GM13977 (cell line): ENCODE data around the gene ABLIM2.

Experiments used
- DNase-seq: peaks from one replicate; pipeline ENCODE4 v3.0.0; 2012; ENCODE audit warnings: low spot score
- in situ Hi-C: fragments of 300-500 bp; cut with MboI; formaldehyde crosslinking; loops from one replicate; pipeline ENCODE4 v1.12.0; 2022; ENCODE audit warnings: low sequenced_read_pairs, low pct_unique_long_range_greater_than_20kb, mixed read lengths, inconsistent platforms; ENCODE audit not compliant: unreplicated experiment
- TF ChIP-seq, protein P1 (sequence below): IDR thresholded peaks from 2 replicates; pipeline ENCODE4 v1.5.1; 2012; ENCODE audit warnings: mild to moderate bottlenecking, control low read depth; ENCODE audit not compliant: insufficient read depth; ENCODE audit errors: extremely low read depth, missing control alignments

Gene ABLIM2

DNA sequence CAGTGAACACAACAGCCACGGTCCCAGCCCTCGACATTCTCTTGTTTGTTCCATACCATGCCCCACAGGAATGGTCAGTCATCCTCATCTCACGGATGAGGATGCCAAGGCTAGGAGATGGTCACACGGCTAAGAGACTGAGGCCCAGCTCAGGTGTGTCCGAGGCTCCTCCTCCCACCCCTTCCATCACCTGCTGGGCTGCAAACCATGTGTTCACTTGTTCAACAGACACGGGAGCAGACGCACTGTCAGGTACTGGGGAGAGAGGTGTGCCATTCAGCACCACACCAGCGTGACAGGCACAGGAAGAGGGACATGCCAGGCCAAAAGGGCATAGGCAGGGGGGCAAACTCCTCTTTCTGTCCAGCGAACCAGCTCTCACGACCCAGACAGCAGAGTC lies 45.9 kb downstream of the ABLIM2 start:
- in situ Hi-C loops = no loop called here
- TF ChIP-seq, protein P1, sequence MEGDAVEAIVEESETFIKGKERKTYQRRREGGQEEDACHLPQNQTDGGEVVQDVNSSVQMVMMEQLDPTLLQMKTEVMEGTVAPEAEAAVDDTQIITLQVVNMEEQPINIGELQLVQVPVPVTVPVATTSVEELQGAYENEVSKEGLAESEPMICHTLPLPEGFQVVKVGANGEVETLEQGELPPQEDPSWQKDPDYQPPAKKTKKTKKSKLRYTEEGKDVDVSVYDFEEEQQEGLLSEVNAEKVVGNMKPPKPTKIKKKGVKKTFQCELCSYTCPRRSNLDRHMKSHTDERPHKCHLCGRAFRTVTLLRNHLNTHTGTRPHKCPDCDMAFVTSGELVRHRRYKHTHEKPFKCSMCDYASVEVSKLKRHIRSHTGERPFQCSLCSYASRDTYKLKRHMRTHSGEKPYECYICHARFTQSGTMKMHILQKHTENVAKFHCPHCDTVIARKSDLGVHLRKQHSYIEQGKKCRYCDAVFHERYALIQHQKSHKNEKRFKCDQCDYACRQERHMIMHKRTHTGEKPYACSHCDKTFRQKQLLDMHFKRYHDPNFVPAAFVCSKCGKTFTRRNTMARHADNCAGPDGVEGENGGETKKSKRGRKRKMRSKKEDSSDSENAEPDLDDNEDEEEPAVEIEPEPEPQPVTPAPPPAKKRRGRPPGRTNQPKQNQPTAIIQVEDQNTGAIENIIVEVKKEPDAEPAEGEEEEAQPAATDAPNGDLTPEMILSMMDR = no peak

DNA sequence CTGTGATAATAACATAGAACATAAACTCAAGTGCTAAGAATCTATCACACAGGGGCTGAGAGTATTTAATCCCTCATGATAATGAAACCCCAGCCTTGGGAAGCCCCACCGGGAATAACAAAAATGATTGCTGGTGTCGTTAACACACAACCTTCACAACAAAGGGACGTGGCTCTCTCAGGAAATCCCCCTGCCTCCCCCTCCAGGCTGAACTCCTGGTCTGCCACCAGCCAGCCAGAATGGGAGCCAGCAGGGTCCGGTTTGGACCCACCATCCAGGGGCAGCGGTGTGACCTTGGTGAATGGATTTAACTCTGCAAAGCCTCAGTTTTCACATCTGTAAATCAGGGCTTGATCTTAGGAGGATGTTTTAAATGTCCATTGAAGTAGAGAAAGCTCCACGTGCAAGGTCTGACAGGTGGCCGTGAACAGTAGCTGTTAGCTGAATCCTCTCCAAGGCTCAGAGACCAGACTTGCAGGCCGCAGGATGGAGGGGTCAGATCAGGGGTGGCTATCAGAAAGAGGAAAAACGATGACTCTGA lies 46.5 kb downstream of the ABLIM2 start:
- in situ Hi-C loops = no loop called here
- DNase-seq = no peak
- TF ChIP-seq, protein P1 = no peak

More for the DNA sequence above, 45.9 kb downstream of the ABLIM2 start:
- no peak for DNase-seq

DNA sequence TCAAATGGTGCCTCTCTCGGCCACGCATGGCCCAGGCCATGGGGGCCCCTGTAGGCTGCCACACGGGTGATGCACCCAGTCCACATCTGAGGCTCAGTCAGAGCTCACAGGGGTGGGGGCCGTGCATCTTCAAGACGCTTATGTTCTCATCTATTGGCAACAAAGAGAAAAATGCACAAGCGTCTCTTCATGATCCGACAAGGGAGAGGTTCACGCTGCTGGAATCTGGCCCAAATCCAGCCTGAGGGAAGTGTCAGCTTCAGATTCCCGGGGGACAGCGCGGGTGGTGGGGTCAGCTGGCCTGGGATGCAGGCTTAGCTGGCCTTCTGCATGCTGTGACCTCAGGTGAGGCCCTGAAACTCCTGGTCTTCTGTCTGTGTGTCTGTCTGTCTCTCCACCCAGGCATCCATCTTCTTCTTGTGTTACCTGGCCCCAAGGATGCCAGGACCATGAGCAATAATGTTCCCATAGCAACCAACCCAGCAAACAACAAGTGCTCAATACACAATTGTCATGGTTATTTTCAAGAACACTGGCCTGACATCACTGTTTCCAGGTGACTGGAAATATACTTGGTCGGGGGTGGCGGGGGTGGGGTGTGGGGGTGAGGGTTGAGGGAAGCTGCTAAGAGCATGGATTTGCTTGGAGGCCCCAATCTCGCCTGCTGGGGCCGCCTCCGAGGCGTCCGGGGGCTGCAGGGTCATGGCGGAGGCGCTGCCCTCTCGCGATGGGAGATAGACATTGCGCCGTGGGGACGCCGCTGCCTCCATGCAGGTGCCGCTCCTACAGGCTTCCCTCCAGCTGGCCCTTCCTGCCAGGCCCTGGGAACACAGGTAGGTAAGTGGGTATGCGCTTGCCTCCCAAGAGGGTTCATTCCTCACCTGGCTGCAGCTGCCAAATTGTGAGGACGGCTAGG lies 48.3 kb downstream of the ABLIM2 start:
- no peak for DNase-seq
- in situ Hi-C loops = no loop called here
- TF ChIP-seq, protein P1 = peak; percentile 25

DNA sequence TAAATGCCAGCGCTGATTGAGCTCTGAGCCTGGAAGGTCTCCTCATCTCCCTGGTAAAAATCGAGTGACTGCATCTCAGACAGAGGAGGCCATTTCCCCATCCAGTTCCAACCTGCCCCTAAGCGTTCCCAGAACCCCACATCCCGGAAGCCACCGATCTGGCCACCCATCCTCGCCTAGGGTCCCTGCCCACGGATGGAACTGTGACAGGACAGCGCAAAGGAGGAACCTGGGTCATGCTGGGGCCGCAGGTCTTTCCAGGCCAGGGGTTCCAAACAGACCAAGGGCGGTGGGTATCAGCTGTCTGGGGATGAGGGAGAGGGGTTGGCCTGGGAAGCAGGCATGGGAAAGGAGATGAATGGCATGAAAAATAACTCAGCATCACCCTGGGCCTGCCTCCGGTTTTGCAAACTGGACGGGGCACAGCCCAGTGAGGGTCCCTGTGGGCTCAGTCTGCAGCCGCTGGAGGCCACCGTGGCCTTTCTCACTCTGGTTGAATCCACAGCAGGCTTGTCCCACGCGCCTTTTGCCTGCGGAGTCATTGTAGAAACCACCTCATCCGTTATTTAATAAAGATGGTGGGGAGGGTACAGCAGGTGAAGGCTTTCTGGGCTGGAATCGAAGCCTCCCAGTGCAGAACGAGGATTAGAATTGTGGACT lies 49.1 kb downstream of the ABLIM2 start:
- TF ChIP-seq, protein P1 = no peak
- in situ Hi-C loops = no loop called here
- no peak for DNase-seq

DNA sequence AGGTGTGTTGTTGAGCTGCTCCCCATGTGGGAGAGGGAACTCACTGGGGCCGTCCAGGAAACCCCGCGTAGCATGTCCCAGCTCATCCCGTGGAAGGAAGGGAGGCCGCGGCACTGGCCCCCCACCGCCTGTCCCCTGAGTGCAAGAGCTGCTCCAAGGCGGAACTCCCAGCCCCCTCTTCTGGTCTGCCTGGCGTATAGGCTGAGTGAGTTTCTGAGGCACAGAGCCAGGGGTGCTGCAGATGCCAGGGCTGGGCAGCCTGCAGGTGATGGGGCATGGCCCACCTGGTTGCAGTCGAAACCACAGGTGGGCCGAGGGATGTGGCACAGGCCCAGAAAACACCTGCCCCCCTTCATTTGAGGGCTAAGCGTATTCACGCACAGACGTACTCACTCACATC lies 49.6 kb downstream of the ABLIM2 start:
- TF ChIP-seq, protein P1 = no peak
- DNase-seq = no peak
- in situ Hi-C loops = no loop called here

DNA sequence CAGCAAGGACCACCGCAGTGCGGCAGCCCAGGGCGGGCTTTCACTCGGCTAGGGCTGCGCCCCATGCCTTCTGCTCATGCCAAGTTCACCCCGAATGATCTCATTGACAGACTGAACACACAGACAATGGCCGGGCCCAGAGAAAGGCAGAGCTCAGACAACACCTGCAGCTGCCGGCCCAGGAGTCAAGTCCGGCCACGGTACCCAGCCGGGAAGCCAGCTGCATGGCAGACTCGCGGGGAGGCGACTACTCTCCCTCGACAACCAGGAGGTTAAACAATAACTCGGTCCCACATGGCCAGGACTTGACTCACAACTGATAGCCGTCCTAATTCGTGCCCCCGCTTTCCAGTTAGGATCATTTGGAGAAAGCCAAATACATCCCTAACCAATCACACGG lies 50.4 kb downstream of the ABLIM2 start:
- DNase-seq = no peak
- in situ Hi-C loops = no loop called here
- TF ChIP-seq, protein P1 = no peak
